PC-3 (cell line): ENCODE results near the gene SLCO3A1.

ENCODE experiments used
- CTCF ChIP-seq: fragments of 300-600 bp; sonication (generic); conservative IDR thresholded peaks from 2 replicates; pipeline ENCODE4 v1.5.1; 2017; ENCODE audit warnings: antibody characterized with exemption, low read depth, mild to moderate bottlenecking, low read length
- EZH2 ChIP-seq: fragments of 300-600 bp; sonication (generic); IDR thresholded peaks from one replicate; pipeline ENCODE4 v1.6.1; 2017; ENCODE audit warnings: antibody characterized with exemption, mild to moderate bottlenecking, low read length; ENCODE audit not compliant: unreplicated experiment
- EZH2phosphoT487 ChIP-seq: fragments of 300-600 bp; sonication (generic); IDR thresholded peaks from 2 replicates; pipeline ENCODE4 v1.6.1; 2018; ENCODE audit warnings: mild to moderate bottlenecking, antibody characterized with exemption, low read length, borderline replicate concordance

GRCh38 chr15:92161039-92161670, 307.6 kb downstream of the SLCO3A1 start:
- no peak for TF ChIP-seq CTCF
- no peak for TF ChIP-seq EZH2phosphoT487
- TF ChIP-seq EZH2: no peak
